Measurements from ENCODE around the gene FIBIN.

FIBIN gene

DNA sequence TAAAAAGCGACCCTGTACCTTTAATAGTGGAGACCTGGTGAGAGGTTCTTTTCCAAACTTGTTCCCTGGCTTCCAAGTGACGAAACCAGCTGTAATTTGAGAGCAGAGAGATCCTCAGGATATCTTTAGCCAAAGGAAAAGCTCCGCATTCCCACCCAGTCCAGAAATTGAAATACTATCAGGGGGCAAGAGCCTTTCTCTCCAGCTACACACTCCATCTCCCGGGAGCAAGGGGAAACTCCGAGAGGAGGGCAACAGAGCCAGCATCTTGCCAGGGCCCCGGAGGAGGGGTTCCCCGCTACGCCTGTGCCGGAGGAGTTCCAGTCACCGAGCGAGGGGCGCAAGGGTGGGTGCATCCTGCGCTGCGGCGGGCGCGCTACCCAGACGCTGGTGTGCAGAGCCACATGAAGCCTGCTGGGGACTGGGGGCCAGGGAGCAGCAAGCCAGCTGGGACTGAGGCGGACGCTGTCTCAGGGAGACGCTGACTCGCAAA is at the start of gene FIBIN:
TSS of gene FIBIN (plus strand) at position 148 of the 493 bp plus-strand sequence. CDS start 415 bp downstream, outside the sequence.
- no peak for DNase-seq
- Mint-ChIP-seq H3K9me3 (no peaks in the 10 kb centered on the region), H3K36me3 (no peaks in the 10 kb centered on the region), H3K27ac (no peak within 1 kb of the TSS), H3K4me3 (no peak within 1 kb of the TSS), H3K27me3 (no peaks in the 10 kb centered on the region), H3K4me1 (no peaks in the 10 kb centered on the region)
- CTCF ChIA-PET, result no interaction called here

- Mint-ChIP-seq H3K27me3 (no peaks in the 10 kb centered on the region), H3K4me3 (no peak overlapping the region), H3K36me3 (no peaks in the 10 kb centered on the region), H3K4me1 (no peaks in the 10 kb centered on the region), H3K27ac (no peak overlapping the region), H3K9me3 (peaks cover 8% of the 10 kb centered on the region)
- CTCF ChIA-PET, result no interaction called here
- no peak for DNase-seq
These were observed 48.8 kb upstream of the FIBIN start for GRCh38 chr11:26944866-26945664.

DNA sequence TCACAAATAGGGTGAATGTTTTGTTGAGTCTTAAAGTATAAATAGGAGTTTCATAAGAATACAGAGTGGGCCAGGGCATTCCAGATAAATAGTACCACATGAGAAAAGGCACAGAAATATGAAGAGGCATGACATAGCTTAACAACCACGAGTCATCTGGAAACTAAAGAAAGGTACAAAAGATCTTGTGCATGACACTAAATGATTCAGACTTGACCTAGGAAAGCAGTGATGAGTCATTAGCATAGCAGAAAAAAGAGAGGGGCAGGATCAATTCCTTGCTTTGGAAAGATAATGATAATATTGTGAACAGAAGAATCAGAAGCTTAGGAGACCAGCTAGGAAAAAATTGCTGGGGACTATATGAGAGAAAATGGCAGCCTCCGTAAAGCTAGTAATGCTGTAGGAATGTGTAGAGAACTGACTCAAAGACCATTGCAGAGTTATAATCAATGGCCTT is 47.6 kb upstream of the FIBIN start:
- CTCF ChIA-PET, result no interaction called here
- Mint-ChIP-seq H3K4me3 (no peak overlapping the region), H3K9me3 (peaks cover 7% of the 10 kb centered on the region), H3K36me3 (no peaks in the 10 kb centered on the region), H3K4me1 (no peaks in the 10 kb centered on the region), H3K27ac (no peak overlapping the region), H3K27me3 (no peaks in the 10 kb centered on the region)
- no peak for DNase-seq

DNA sequence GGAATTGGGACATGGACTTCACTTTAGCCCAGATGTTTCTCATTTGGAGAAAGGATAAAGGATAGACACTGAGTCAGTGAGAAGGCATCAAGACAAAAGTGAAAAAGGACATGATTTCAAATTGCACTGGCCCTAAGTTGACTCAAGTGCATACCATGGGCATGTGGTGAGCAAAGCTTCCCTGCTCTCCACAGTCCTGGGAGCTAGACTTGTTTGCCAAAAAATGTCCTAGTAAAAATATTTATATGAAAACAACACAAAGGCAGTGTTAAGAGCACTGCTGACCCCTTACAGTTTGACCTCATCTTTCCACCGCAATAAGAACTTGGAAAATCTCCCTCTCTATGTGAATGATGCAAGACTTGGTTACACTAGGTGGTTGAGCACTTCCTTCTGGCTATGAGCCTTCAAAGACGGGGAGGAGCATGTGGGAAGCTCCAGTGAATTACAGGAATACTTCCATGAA is 46.5 kb upstream of the FIBIN start:
- DNase-seq, result no peak
- Mint-ChIP-seq H3K4me1 (no peaks in the 10 kb centered on the region), H3K9me3 (peaks cover 7% of the 10 kb centered on the region), H3K36me3 (no peaks in the 10 kb centered on the region), H3K27me3 (no peaks in the 10 kb centered on the region), H3K4me3 (no peak overlapping the region), H3K27ac (no peak overlapping the region)
- CTCF ChIA-PET, result no interaction called here

DNA sequence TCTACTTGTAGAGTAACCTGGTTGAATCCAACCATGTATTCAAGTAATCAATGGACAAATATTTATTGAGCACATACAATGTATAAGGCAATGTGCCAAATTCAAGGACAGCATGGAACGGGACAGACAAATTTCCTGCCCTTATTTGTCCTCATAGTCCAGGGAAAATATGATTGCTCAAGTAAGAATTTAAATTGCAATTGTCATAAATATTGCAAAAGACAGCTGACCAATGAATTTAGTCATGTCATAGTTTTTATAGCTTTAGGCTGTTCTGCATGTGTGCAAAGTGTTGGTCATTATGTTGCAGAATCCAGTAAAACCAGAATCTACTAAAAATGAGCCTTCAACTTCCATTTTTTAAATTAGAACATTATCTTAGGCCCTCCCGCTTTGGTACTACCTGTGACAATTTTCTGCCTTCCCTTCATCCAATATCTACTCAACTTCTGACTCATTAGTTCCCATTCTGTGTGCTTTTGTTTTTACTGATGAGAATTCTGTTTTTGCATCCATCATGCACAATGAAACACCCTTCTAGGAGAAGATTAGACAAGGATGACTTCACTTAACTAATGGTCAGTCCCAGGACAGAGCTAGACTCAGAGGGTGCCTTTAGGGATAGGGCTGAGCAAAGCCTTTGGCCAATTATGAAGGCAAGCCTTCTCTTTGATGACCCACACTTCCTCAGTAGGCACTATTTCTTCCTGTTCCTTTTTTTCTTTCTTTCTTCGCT is 45.8 kb upstream of the FIBIN start:
- Mint-ChIP-seq H3K27me3 (no peaks in the 10 kb centered on the region), H3K27ac (no peak overlapping the region), H3K36me3 (no peaks in the 10 kb centered on the region), H3K9me3 (peaks cover 9% of the 10 kb centered on the region), H3K4me1 (no peaks in the 10 kb centered on the region), H3K4me3 (no peak overlapping the region)
- CTCF ChIA-PET, result no interaction called here
- no peak for DNase-seq

DNA sequence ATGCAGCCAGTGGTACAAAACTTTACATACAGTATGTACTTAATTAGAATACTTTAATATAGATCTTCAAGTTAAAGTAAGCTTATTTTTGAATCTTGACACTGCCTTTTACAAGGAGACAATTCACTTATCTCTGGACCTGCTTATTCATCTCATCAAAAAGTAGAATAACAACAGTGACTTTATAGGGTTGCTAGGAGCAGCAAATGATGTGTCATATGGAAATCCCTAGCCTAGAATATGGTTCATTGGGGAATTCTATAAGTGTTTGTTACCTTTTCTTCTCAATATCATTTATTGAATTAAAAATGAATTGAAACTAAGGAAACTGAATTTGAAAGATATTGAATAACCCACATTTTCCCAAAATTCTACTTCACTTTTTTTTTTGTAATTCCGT is 45.0 kb upstream of the FIBIN start:
- no peak for DNase-seq
- no peak overlapping the region for H3K4me3 Mint-ChIP-seq
- H3K36me3 Mint-ChIP-seq, result no peaks in the 10 kb centered on the region
- H3K27me3 Mint-ChIP-seq, result no peaks in the 10 kb centered on the region
- CTCF ChIA-PET, result no interaction called here
- H3K4me1 Mint-ChIP-seq, result no peaks in the 10 kb centered on the region
- no peak overlapping the region for H3K27ac Mint-ChIP-seq
- peaks cover 9% of the 10 kb centered on the region for H3K9me3 Mint-ChIP-seq

- H3K4me3 Mint-ChIP-seq, result no peak overlapping the region
- no peaks in the 10 kb centered on the region for H3K36me3 Mint-ChIP-seq
- H3K4me1 Mint-ChIP-seq, result no peaks in the 10 kb centered on the region
- H3K27ac Mint-ChIP-seq, result no peak overlapping the region
- no peaks in the 10 kb centered on the region for H3K27me3 Mint-ChIP-seq
- CTCF ChIA-PET, result no interaction called here
- H3K9me3 Mint-ChIP-seq, result peaks cover 11% of the 10 kb centered on the region
- DNase-seq, result no peak
These were observed 44.1 kb upstream of the FIBIN start for GRCh38 chr11:26949846-26950245.

- Mint-ChIP-seq H3K4me3 (no peak overlapping the region), H3K27ac (no peak overlapping the region), H3K4me1 (no peaks in the 10 kb centered on the region), H3K36me3 (no peaks in the 10 kb centered on the region), H3K9me3 (peaks cover 11% of the 10 kb centered on the region), H3K27me3 (no peaks in the 10 kb centered on the region)
- CTCF ChIA-PET, result no interaction called here
- DNase-seq, result no peak
These were observed 43.6 kb upstream of the FIBIN start for GRCh38 chr11:26950260-26950719.

GRCh38 chr11:26951809-26952515 is 42.0 kb upstream of the FIBIN start:
- Mint-ChIP-seq H3K27me3 (no peaks in the 10 kb centered on the region), H3K4me1 (no peaks in the 10 kb centered on the region), H3K27ac (no peak overlapping the region), H3K4me3 (no peak overlapping the region), H3K36me3 (no peaks in the 10 kb centered on the region), H3K9me3 (peaks cover 6% of the 10 kb centered on the region)
- DNase-seq, result no peak
- CTCF ChIA-PET, result no interaction called here

DNA sequence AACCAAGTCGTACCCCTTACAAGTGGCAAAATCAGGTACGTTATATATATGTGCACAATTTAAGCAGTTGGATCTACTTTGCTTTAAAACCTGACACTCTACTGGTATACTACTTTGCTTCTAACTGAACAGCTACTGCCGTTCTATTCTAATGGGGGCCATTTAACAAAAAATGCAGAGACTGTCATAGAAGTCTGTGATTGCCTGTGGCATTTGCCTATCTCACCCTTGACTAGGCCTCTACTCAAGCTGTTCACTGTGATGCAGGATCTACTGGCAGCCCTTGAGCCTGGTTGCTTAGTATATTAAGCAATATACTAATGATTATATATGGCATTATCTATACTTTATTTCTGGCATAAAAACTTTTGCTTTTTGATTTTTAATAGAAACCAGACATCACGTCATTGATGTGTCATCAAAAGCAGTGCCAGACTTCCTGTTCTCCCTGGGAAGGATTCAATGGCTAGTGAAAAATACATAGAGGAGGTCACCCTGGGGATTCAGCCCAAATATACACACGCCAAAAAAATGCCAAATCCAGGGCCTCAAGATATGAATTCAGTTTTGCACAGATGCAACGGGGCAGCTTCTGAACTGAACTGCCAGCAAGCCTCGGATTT is 40.0 kb upstream of the FIBIN start:
- CTCF ChIA-PET, result no interaction called here
- Mint-ChIP-seq H3K4me1 (no peaks in the 10 kb centered on the region), H3K27me3 (no peaks in the 10 kb centered on the region)

DNA sequence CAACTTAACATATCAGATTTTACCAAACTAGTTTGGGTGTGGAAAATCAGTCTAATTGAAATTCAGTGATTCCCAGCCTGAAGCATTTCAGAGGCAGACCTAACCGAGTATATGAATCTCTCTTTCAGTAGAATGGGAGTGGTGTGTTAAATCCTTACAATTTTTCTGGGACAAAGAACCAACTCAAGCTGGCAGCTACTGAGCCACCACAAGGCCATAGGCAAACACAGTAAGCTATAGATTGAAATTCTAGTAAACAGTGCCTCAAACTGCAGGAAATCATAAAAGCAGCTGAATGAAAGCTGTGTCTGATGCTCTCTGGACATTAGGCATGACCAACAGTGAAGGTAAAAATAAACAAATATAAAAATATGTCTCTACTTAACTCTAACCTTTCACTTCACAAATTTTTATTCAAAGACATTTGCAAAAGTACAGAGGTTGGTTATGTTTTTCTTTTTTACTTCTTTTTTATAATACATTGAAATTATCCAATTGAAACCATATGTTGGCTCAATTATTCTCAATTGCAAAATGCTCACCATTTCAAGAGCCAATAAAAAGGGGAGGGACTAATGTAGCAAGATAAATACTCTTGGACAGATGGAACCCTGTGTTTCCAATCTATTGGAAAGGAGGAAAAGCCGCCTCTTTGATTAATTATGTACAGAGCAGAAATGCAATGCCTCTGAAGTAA is 35.8 kb upstream of the FIBIN start:
- H3K4me1 Mint-ChIP-seq, result no peaks in the 10 kb centered on the region
- no peak overlapping the region for H3K27ac Mint-ChIP-seq
- CTCF ChIA-PET, result no interaction called here
- no peak overlapping the region for H3K4me3 Mint-ChIP-seq
- no peaks in the 10 kb centered on the region for H3K27me3 Mint-ChIP-seq
- no peak for DNase-seq
- no peaks in the 10 kb centered on the region for H3K36me3 Mint-ChIP-seq
- peaks cover 2% of the 10 kb centered on the region for H3K9me3 Mint-ChIP-seq

More for the DNA sequence above, 40.0 kb upstream of the FIBIN start:
- Mint-ChIP-seq H3K27ac (no peak overlapping the region), H3K9me3 (peaks cover 5% of the 10 kb centered on the region), H3K36me3 (no peaks in the 10 kb centered on the region), H3K4me3 (no peak overlapping the region)
- DNase-seq, result no peak

GRCh38 chr11:26958702-26959049 is 35.2 kb upstream of the FIBIN start:
- H3K27ac Mint-ChIP-seq, result no peak overlapping the region
- no peak for DNase-seq
- no peaks in the 10 kb centered on the region for H3K27me3 Mint-ChIP-seq
- CTCF ChIA-PET, result no interaction called here
- H3K9me3 Mint-ChIP-seq, result peaks cover 2% of the 10 kb centered on the region
- H3K36me3 Mint-ChIP-seq, result no peaks in the 10 kb centered on the region
- H3K4me1 Mint-ChIP-seq, result no peaks in the 10 kb centered on the region
- H3K4me3 Mint-ChIP-seq, result no peak overlapping the region

- Mint-ChIP-seq H3K36me3 (no peaks in the 10 kb centered on the region), H3K27ac (no peak overlapping the region), H3K4me1 (no peaks in the 10 kb centered on the region), H3K27me3 (no peaks in the 10 kb centered on the region), H3K4me3 (no peak overlapping the region), H3K9me3 (peaks cover 7% of the 10 kb centered on the region)
- no peak for DNase-seq
- CTCF ChIA-PET, result no interaction called here
These were observed 33.6 kb upstream of the FIBIN start for GRCh38 chr11:26960281-26960680.

DNA sequence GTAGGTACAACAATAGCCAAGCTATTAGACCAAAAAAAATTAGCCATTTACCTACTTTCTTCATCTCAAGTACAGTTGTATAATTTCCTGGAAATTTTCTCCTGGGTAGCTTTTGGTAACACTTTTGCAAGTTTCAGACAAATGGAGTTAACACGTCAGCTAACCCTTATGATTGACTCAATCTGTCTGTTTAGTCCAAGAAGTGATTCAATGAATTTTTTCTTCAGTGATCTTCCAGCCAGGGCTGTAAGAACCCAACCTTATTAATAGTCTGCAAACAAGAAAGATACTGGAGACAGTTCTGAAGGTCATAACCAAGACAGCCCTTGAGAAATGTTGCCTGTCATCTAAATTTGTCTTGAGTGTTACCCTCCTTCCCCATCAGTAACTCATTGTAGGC is 30.1 kb upstream of the FIBIN start:
- Mint-ChIP-seq H3K27me3 (no peaks in the 10 kb centered on the region), H3K9me3 (peaks cover 7% of the 10 kb centered on the region), H3K27ac (no peak overlapping the region), H3K36me3 (no peaks in the 10 kb centered on the region), H3K4me1 (no peaks in the 10 kb centered on the region), H3K4me3 (no peak overlapping the region)
- CTCF ChIA-PET, result no interaction called here
- DNase-seq, result no peak

Data from activated naive CD4-positive, alpha-beta T cell treated with anti-CD3 and anti-CD28 coated beads, Interleukin-2, amount 10 ng/mL, durations not matched to agents 7 days and 5 days (primary cell).